HepG2 (cell line): ENCODE data around the gene SSH3. TPM values are rescaled to one million over a fixed set of nuclear protein-coding genes. Genes with fewer than 3 reads are reported as not detected.

Source experiments
- CBX2 ChIP-seq, 2 experiments: fragments of 200-600 bp in 1 of 2; sonication (generic); formaldehyde crosslinking in 1 of 2; IDR thresholded peaks; 2 replicates each; pipeline versions ENCODE4 v1.7.0 to v1.8.1; 2018 to 2022; ENCODE audit warnings: low read depth in 2 of 2, low read length in 1 of 2, mild to moderate bottlenecking in 1 of 2, missing genetic modification reagents in 1 of 2
- CHCHD3 ChIP-seq: sonication (generic); formaldehyde crosslinking; IDR thresholded peaks from 2 replicates; pipeline ENCODE4 v1.8.0; 2022; ENCODE audit warnings: mild to moderate bottlenecking, missing genetic modification reagents, moderate library complexity
- ESRRA ChIP-seq: sonication (generic); formaldehyde crosslinking; IDR thresholded peaks from 2 replicates; pipeline ENCODE4 v1.5.1; 2020; ENCODE audit warnings: mild to moderate bottlenecking, low read depth, missing genetic modification reagents
- ISL2 ChIP-seq: sonication (generic); formaldehyde crosslinking; IDR thresholded peaks from 2 replicates; pipeline ENCODE4 v1.5.0; 2020; ENCODE audit warnings: missing genetic modification reagents
- KDM1A ChIP-seq: IDR thresholded peaks from 2 replicates; pipeline ENCODE4 v1.6.1; 2016; ENCODE audit warnings: missing compliant biosample characterization
- KDM3A ChIP-seq: IDR thresholded peaks from 2 replicates; pipeline ENCODE4 v1.6.1; 2018; ENCODE audit warnings: low read depth, missing compliant biosample characterization
- KDM6A ChIP-seq: IDR thresholded peaks from 2 replicates; pipeline ENCODE4 v1.6.1; 2016; ENCODE audit warnings: low read depth
- NAIF1 ChIP-seq: sonication (generic); formaldehyde crosslinking; IDR thresholded peaks from 2 replicates; pipeline ENCODE4 v1.5.0; 2020; ENCODE audit warnings: mild to moderate bottlenecking, missing genetic modification reagents, borderline replicate concordance
- NFKB2 ChIP-seq: sonication (generic); formaldehyde crosslinking; IDR thresholded peaks from 2 replicates; pipeline ENCODE4 v1.4.0; 2020; ENCODE audit warnings: missing genetic modification reagents, borderline replicate concordance
- PCBP1 ChIP-seq: fragments of 200-400 bp; formaldehyde crosslinking; IDR thresholded peaks from 2 replicates; pipeline ENCODE4 v1.6.1; 2017; ENCODE audit warnings: mild to moderate bottlenecking, low read depth, low read length, borderline replicate concordance
- RBM22 ChIP-seq: fragments of 200-400 bp; formaldehyde crosslinking; optimal IDR thresholded peaks from 2 replicates; pipeline ENCODE3; 2017; ENCODE audit warnings: mild to moderate bottlenecking, low read length, moderate library complexity
- SPEN ChIP-seq: sonication (generic); formaldehyde crosslinking; IDR thresholded peaks from 2 replicates; pipeline ENCODE4 v1.5.1; 2020; ENCODE audit warnings: low read depth, mild to moderate bottlenecking, missing genetic modification reagents
- ZNF235 ChIP-seq: sonication (generic); formaldehyde crosslinking; IDR thresholded peaks from 2 replicates; pipeline ENCODE4 v1.8.1; 2023; ENCODE audit warnings: mild to moderate bottlenecking, missing genetic modification reagents, borderline replicate concordance
- ZNF530 ChIP-seq: sonication (generic); formaldehyde crosslinking; IDR thresholded peaks from 2 replicates; pipeline ENCODE4 v1.5.0; 2020; ENCODE audit warnings: low read depth, mild to moderate bottlenecking, missing genetic modification reagents
- ZNF564 ChIP-seq: sonication (generic); formaldehyde crosslinking; IDR thresholded peaks from 2 replicates; pipeline ENCODE4 v1.8.1; 2023; ENCODE audit warnings: mild to moderate bottlenecking, missing genetic modification reagents
- ZNF709 ChIP-seq: sonication (generic); formaldehyde crosslinking; IDR thresholded peaks from 2 replicates; pipeline ENCODE4 v1.5.0; 2020; ENCODE audit warnings: mild to moderate bottlenecking, missing genetic modification reagents
- polyA plus RNA-seq, 8 experiments: library from polyadenylated mRNA; depleted of rRNA in 3 of 8; stranded (reverse) in 7 of 8; unstranded in 1 of 8; fragments of >200 nt; fragmentation: Illumina TruSeq in 4 of 8; extraction: Trizol in 4 of 8; gene quantifications; 2 replicates each; pipeline versions ENCODE4 v1.2.1 to v1.2.3, GENCODE V29; 2011 to 2016; ENCODE audit warnings: low read depth in 4 of 8, missing spikeins in 1 of 8, mixed read lengths in 1 of 8; ENCODE audit not compliant: insufficient read depth in 1 of 8
- total RNA-seq, 5 experiments: library from RNA; depleted of rRNA; stranded (reverse); fragments of >200 nt; fragmentation: Illumina TruSeq; extraction: Trizol; gene quantifications; 2 replicates each; pipeline ENCODE4 v1.2.3, GENCODE V29; 2016; ENCODE audit warnings: low read depth in 1 of 5
- TF ChIP-seq, protein P1 (sequence below), 2 experiments: sonication (generic) in 1 of 2; formaldehyde crosslinking in 1 of 2; IDR thresholded peaks; 2 replicates each; pipeline versions ENCODE4 v1.6.1 to v1.9.0; 2014 to 2022; ENCODE audit warnings: antibody characterized with exemption in 1 of 2, borderline replicate concordance in 1 of 2, inconsistent platforms in 1 of 2, low read depth in 1 of 2, missing genetic modification reagents in 1 of 2
- TF ChIP-seq, protein P2 (sequence below): sonication (generic); formaldehyde crosslinking; IDR thresholded peaks from 2 replicates; pipeline ENCODE4 v1.5.0; 2020; ENCODE audit warnings: missing genetic modification reagents
- TF ChIP-seq, protein P3 (sequence below): sonication (generic); formaldehyde crosslinking; IDR thresholded peaks from 2 replicates; pipeline ENCODE4 v1.5.1; 2020; ENCODE audit warnings: mild to moderate bottlenecking, missing genetic modification reagents, borderline replicate concordance
- TF ChIP-seq, protein P4 (sequence below): sonication (generic); formaldehyde crosslinking; IDR thresholded peaks from 2 replicates; pipeline ENCODE4 v1.4.0; 2020; ENCODE audit warnings: mild to moderate bottlenecking, missing genetic modification reagents

SSH3 gene
- total and polyA plus RNA-seq, 2 of the 13 experiments (the other 11 are each of a cell fraction or from before 2014, with no cell fraction given): 12.4 to 18.8 TPM

DNA sequence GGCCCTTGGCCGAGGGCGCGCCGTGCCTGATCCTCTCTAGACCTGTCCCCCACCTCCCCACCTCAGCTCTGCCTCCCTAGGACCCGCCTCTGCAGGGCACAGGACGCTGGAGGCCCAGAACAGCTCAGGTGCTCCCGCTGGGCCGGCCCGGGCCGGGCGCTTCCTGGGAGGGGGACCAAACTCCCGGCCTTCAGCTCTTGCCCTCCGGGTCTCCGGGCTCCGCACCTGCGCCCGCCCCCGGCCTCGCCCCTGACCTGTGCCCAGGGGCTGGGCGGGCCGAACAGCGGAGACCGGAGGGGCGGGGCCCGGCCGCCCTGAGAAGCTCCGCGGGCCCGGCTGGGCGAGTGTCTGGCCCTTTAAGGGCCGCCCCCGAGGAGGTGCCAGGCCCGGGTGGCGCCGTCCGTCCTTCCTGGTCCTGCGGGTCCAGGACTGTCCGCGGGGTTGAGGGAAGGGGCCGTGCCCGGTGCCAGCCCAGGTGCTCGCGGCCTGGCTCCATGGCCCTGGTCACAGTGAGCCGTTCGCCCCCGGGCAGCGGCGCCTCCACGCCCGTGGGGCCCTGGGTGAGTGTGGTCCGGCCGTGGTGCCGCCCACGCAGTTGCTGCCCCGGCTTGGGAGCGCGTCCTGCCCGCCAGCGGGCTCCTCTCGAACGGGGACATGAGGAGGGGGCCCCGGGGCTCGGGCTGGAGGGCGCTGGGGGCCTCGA lies at the start of gene SSH3 (continued):
- TF ChIP-seq, protein P1, sequence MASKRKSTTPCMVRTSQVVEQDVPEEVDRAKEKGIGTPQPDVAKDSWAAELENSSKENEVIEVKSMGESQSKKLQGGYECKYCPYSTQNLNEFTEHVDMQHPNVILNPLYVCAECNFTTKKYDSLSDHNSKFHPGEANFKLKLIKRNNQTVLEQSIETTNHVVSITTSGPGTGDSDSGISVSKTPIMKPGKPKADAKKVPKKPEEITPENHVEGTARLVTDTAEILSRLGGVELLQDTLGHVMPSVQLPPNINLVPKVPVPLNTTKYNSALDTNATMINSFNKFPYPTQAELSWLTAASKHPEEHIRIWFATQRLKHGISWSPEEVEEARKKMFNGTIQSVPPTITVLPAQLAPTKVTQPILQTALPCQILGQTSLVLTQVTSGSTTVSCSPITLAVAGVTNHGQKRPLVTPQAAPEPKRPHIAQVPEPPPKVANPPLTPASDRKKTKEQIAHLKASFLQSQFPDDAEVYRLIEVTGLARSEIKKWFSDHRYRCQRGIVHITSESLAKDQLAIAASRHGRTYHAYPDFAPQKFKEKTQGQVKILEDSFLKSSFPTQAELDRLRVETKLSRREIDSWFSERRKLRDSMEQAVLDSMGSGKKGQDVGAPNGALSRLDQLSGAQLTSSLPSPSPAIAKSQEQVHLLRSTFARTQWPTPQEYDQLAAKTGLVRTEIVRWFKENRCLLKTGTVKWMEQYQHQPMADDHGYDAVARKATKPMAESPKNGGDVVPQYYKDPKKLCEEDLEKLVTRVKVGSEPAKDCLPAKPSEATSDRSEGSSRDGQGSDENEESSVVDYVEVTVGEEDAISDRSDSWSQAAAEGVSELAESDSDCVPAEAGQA (IDR thresholded peaks at IDR 0.05; ENCODE audit: low read depth): no peak
- TF ChIP-seq, protein P1 (CRISPR knock-in tag; IDR thresholded peaks at IDR 0.05; ENCODE audit: borderline replicate concordance): no peak
- TF ChIP-seq ZNF709 (no peak), CHCHD3 (no peak), ZNF564 (CRISPR knock-in tag) (0 out of 2 replicates have a peak, but pooled peaks have one; percentile 13), ISL2 (CRISPR knock-in tag) (no peak; the same call in 1 of the 2 replicates), ZNF235 (CRISPR knock-in tag) (0 out of 2 replicates have a peak, but pooled peaks have one; percentile 49), PCBP1 (no peak), NFKB2 (CRISPR knock-in tag) (no peak), KDM1A (CRISPR knock-in tag) (no peak), ESRRA (peak; percentile 57; the same call in 1 of the 2 replicates), KDM3A (CRISPR knock-in tag) (no peak), RBM22 (no peak), CBX2 (IDR thresholded peaks at IDR 0.05; ENCODE audit: low read depth, low read length) (no peak), CBX2 (CRISPR knock-in tag; IDR thresholded peaks at IDR 0.05; ENCODE audit: low read depth) (no peak), ZNF530 (CRISPR knock-in tag) (no peak), KDM6A (no peak), NAIF1 (CRISPR knock-in tag) (no peak; the same call in 1 of the 2 replicates), SPEN (CRISPR knock-in tag) (peak; percentile 35)
- TF ChIP-seq, protein P2, sequence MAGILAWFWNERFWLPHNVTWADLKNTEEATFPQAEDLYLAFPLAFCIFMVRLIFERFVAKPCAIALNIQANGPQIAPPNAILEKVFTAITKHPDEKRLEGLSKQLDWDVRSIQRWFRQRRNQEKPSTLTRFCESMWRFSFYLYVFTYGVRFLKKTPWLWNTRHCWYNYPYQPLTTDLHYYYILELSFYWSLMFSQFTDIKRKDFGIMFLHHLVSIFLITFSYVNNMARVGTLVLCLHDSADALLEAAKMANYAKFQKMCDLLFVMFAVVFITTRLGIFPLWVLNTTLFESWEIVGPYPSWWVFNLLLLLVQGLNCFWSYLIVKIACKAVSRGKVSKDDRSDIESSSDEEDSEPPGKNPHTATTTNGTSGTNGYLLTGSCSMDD (CRISPR knock-in tag): no peak
- TF ChIP-seq, protein P3, sequence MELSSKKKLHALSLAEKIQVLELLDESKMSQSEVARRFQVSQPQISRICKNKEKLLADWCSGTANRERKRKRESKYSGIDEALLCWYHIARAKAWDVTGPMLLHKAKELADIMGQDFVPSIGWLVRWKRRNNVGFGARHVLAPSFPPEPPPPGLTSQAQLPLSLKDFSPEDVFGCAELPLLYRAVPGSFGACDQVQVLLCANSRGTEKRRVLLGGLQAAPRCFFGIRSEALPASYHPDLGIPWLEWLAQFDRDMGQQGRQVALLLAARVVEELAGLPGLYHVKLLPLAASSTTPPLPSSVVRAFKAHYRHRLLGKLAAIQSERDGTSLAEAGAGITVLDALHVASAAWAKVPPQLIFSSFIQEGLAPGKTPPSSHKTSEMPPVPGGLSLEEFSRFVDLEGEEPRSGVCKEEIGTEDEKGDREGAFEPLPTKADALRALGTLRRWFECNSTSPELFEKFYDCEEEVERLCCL (CRISPR knock-in tag): no peak
- TF ChIP-seq, protein P4, sequence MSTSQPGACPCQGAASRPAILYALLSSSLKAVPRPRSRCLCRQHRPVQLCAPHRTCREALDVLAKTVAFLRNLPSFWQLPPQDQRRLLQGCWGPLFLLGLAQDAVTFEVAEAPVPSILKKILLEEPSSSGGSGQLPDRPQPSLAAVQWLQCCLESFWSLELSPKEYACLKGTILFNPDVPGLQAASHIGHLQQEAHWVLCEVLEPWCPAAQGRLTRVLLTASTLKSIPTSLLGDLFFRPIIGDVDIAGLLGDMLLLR (CRISPR knock-in tag): peak; percentile 60; the same call in 1 of the 2 replicates
